K562 (cell line): ENCODE data around the gene ISYNA1. TPM values are rescaled to one million over a fixed set of nuclear protein-coding genes. Genes with fewer than 3 reads are reported as not detected.
A peak's percentile ranks its signal among the peaks of the same experiment; 100 is the strongest.

Source experiments
- ATF1 ChIP-seq, 2 experiments: fragments of 450-650 bp in 1 of 2; IDR thresholded peaks; 2 replicates each; pipeline ENCODE4 v1.6.1; 2016; ENCODE audit warnings: missing compliant biosample characterization in 1 of 2, missing genetic modification characterization in 1 of 2
- CHCHD3 ChIP-seq: fragments of 250-450 bp; sonication (Bioruptor Pico); IDR thresholded peaks from 2 replicates; pipeline ENCODE4 v2.1.2; 2022; ENCODE audit warnings: mild to moderate bottlenecking
- DACH1 ChIP-seq: fragments of 450-650 bp; IDR thresholded peaks from 2 replicates; pipeline ENCODE4 v1.6.1; 2018; ENCODE audit not compliant: partially characterized antibody
- FOXJ3 ChIP-seq: sonication (generic); formaldehyde crosslinking; IDR thresholded peaks from 2 replicates; pipeline ENCODE4 v1.4.0; 2020; ENCODE audit warnings: mild to moderate bottlenecking, missing genetic modification reagents
- HMG20B ChIP-seq: fragments of 250-450 bp; sonication (Bioruptor Pico); IDR thresholded peaks from 2 replicates; pipeline ENCODE4 v1.5.0; 2021; ENCODE audit warnings: mild to moderate bottlenecking
- KDM4B ChIP-seq, 2 experiments: fragments of 450-650 bp in 1 of 2; sonication (generic) in 1 of 2; IDR thresholded peaks; 2 replicates each; pipeline ENCODE4 v1.6.1; 2016 to 2017; ENCODE audit warnings: borderline replicate concordance in 2 of 2, antibody characterized with exemption in 1 of 2, low read depth in 1 of 2, mild to moderate bottlenecking in 1 of 2
- MXI1 ChIP-seq: IDR thresholded peaks from 2 replicates; pipeline ENCODE4 v1.6.1; 2011; ENCODE audit warnings: low read depth, mild to moderate bottlenecking, improper control_type of control experiment, low read length
- NFRKB ChIP-seq: fragments of 450-650 bp; IDR thresholded peaks from 2 replicates; pipeline ENCODE4 v1.6.1; 2016; ENCODE audit warnings: low read depth
- RBFOX2 ChIP-seq: fragments of 200-400 bp; formaldehyde crosslinking; IDR thresholded peaks from 2 replicates; pipeline ENCODE4 v1.6.1; 2017; ENCODE audit warnings: low read depth, mild to moderate bottlenecking, low read length, moderate library complexity
- RCOR1 ChIP-seq, 2 experiments: IDR thresholded peaks; 2 replicates each; pipeline ENCODE4 v1.6.1; 2012; ENCODE audit warnings: low read depth in 2 of 2, low read length in 2 of 2, borderline replicate concordance in 1 of 2, improper control_type of control experiment in 1 of 2
- SIRT6 ChIP-seq: IDR thresholded peaks from one replicate; pipeline ENCODE4 v1.6.1; 2012; ENCODE audit warnings: low read depth, mild to moderate bottlenecking, control low read depth, inconsistent platforms, low read length, moderate library complexity
- SNIP1 ChIP-seq: fragments of 450-650 bp; IDR thresholded peaks from 2 replicates; pipeline ENCODE4 v1.7.1; 2017; ENCODE audit warnings: low read depth, mild to moderate bottlenecking
- SPI1 ChIP-seq: IDR thresholded peaks from 2 replicates; pipeline ENCODE4 v1.6.1; 2011; ENCODE audit warnings: low read depth, low read length, control low read depth, borderline replicate concordance
- TEAD4 ChIP-seq, 2 experiments: sonication (generic) in 1 of 2; formaldehyde crosslinking in 1 of 2; IDR thresholded peaks; 2 replicates each; pipeline versions ENCODE4 v1.6.1 to v1.8.0; 2012 to 2022; ENCODE audit warnings: borderline replicate concordance in 1 of 2, inconsistent platforms in 1 of 2, low read length in 1 of 2, mild to moderate bottlenecking in 1 of 2, missing genetic modification reagents in 1 of 2
- TFAM ChIP-seq: fragments of 250-450 bp; sonication (Bioruptor Pico); conservative IDR thresholded peaks from 2 replicates; pipeline ENCODE4 v1.5.0; 2021; ENCODE audit warnings: mild to moderate bottlenecking, moderate library complexity
- TRIM28 ChIP-seq: fragments of 450-650 bp; IDR thresholded peaks from 2 replicates; pipeline ENCODE4 v1.6.1; 2017
- ZFX ChIP-seq: sonication (generic); formaldehyde crosslinking; IDR thresholded peaks from 2 replicates; pipeline ENCODE4 v1.8.0; 2022; ENCODE audit warnings: mild to moderate bottlenecking, missing genetic modification reagents, moderate library complexity
- ZNF124 ChIP-seq: sonication (generic); formaldehyde crosslinking; IDR thresholded peaks from 2 replicates; pipeline ENCODE4 v1.8.1; 2022; ENCODE audit warnings: missing genetic modification reagents
- polyA plus RNA-seq, 8 experiments: library from polyadenylated mRNA; depleted of rRNA in 4 of 8; stranded (reverse) in 5 of 8; unstranded in 3 of 8; fragments of >200 nt; fragmentation: Nextera tagmentation in 2 of 8; fragmentation: Illumina TruSeq in 1 of 8; extraction: Ambion mirVana in 2 of 8; extraction: Trizol in 1 of 8; gene quantifications; 2 replicates each; pipeline versions ENCODE4 v1.2.1 to v1.2.3, GENCODE V29; 2011 to 2014; ENCODE audit warnings: inconsistent platforms in 1 of 8, missing spikeins in 1 of 8
- total RNA-seq, 7 experiments: library from RNA; depleted of rRNA in 6 of 7; stranded (reverse); fragments of >200 nt in 6 of 7; fragmentation: Illumina TruSeq in 2 of 7; extraction: Trizol in 2 of 7; gene quantifications; 2 replicates each; pipeline versions ENCODE4 v1.2.1 to v1.2.3, GENCODE V29; 2011 to 2021; ENCODE audit warnings: low replicate concordance in 1 of 7
- TF ChIP-seq, protein P1 (sequence below): fragments of 450-650 bp; IDR thresholded peaks from 2 replicates; pipeline ENCODE4 v1.6.1; 2018; ENCODE audit warnings: mild to moderate bottlenecking, low read depth; ENCODE audit not compliant: partially characterized antibody
- TF ChIP-seq, protein P2 (sequence below), 2 experiments: fragments of 450-650 bp; IDR thresholded peaks; 2 replicates each; pipeline ENCODE4 v1.6.1; 2016
- TF ChIP-seq, protein P3 (sequence below): fragments of 250-450 bp; sonication (Bioruptor Pico); IDR thresholded peaks from 2 replicates; pipeline ENCODE4 v1.5.0; 2021
- TF ChIP-seq, protein P4 (sequence below), 3 experiments: fragments of 200-800 bp in 1 of 3; sonication (Bioruptor generic) in 1 of 3; sonication (generic) in 1 of 3; formaldehyde crosslinking in 1 of 3; IDR thresholded peaks; 2 replicates each; pipeline versions ENCODE4 v1.6.1 to v1.8.0; 2016 to 2022; ENCODE audit warnings: mild to moderate bottlenecking in 2 of 3, missing compliant biosample characterization in 2 of 3, missing genetic modification characterization in 2 of 3, missing genetic modification reagents in 1 of 3

The ISYNA1 gene
- total and polyA plus RNA-seq, 9 of the 15 experiments (the other 6 are each of a cell fraction or from before 2014, with no cell fraction given): 21.8 to 460 (median 93.2) TPM

DNA sequence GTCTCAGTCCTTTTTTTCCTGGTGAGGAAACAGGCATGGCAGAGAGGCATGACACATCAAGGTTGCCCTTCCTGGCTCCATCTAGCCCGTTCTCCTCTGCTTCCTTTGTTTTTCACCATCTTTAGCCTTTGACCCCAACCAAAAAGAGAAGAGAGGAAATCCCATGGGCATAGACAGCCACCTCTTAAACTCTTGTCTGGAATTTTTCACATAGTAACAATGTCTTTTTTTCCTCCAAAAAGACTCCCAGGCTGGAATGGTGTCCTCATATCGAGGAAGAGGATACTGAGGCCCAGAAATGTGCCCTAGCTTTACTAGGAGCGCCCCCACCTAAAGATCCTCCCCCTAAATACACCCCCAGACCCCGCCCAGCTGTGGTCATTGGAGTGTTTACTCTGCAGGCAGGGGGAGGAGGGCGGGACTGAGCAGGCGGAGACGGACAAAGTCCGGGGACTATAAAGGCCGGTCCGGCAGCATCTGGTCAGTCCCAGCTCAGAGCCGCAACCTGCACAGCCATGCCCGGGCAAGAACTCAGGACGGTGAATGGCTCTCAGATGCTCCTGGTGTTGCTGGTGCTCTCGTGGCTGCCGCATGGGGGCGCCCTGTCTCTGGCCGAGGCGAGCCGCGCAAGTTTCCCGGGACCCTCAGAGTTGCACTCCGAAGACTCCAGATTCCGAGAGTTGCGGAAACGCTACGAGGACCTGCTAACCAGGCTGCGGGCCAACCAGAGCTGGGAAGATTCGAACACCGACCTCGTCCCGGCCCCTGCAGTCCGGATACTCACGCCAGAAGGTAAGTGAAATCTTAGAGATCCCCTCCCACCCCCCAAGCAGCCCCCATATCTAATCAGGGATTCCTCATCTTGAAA, 52.0 kb downstream of the ISYNA1 start, which contains the start of gene GDF15 (continued):
- TF ChIP-seq FOXJ3 (no peak), TFAM (CRISPR knock-in tag) (no peak), RBFOX2 (peak; percentile 93), KDM4B (IDR thresholded peaks at IDR 0.05; ENCODE audit: borderline replicate concordance in 2 of 2, low read depth in 1 of 2) (peak in 1 of 2 experiments; percentile 96; a peak in 1 of 4 replicates), DACH1 (no peak), ZNF124 (CRISPR knock-in tag) (no peak), ATF1 (CRISPR knock-in tag; IDR thresholded peaks at IDR 0.05) (no peak; the same call in 1 of the 2 replicates), ATF1 (tag; IDR thresholded peaks at IDR 0.05) (peak; percentile 73), ZFX (CRISPR knock-in tag) (peak; percentile 54), TRIM28 (peak; percentile 51; the same call in 1 of the 2 replicates), SNIP1 (no peak), NFRKB (peak; percentile 24; the same call in 1 of the 2 replicates), RCOR1 (IDR thresholded peaks at IDR 0.05; ENCODE audit: borderline replicate concordance in 1 of 2, low read depth in 2 of 2, low read length in 2 of 2) (peak; percentile 18 to 96; a peak in 2 of 4 replicates), SPI1 (no peak), SIRT6 (no peak), TEAD4 (IDR thresholded peaks at IDR 0.05; ENCODE audit: low read length) (peak; percentile 63), TEAD4 (CRISPR knock-in tag; IDR thresholded peaks at IDR 0.05; ENCODE audit: borderline replicate concordance) (no peak), CHCHD3 (CRISPR knock-in tag) (0 out of 2 replicates have a peak, but pooled peaks have one; percentile 61), HMG20B (CRISPR knock-in tag) (no peak; the same call in 1 of the 2 replicates), MXI1 (no peak)
- TF ChIP-seq, protein P1, sequence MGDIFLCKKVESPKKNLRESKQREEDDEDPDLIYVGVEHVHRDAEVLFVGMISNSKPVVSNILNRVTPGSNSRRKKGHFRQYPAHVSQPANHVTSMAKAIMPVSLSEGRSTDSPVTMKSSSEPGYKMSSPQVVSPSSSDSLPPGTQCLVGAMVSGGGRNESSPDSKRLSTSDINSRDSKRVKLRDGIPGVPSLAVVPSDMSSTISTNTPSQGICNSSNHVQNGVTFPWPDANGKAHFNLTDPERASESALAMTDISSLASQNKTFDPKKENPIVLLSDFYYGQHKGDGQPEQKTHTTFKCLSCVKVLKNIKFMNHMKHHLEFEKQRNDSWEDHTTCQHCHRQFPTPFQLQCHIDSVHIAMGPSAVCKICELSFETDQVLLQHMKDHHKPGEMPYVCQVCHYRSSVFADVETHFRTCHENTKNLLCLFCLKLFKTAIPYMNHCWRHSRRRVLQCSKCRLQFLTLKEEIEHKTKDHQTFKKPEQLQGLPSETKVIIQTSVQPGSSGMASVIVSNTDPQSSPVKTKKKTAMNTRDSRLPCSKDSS: no peak
- TF ChIP-seq, protein P2, sequence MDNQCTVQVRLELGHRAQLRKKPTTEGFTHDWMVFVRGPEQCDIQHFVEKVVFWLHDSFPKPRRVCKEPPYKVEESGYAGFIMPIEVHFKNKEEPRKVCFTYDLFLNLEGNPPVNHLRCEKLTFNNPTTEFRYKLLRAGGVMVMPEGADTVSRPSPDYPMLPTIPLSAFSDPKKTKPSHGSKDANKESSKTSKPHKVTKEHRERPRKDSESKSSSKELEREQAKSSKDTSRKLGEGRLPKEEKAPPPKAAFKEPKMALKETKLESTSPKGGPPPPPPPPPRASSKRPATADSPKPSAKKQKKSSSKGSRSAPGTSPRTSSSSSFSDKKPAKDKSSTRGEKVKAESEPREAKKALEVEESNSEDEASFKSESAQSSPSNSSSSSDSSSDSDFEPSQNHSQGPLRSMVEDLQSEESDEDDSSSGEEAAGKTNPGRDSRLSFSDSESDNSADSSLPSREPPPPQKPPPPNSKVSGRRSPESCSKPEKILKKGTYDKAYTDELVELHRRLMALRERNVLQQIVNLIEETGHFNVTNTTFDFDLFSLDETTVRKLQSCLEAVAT (IDR thresholded peaks at IDR 0.05): peak; percentile 96
- TF ChIP-seq, protein P3, sequence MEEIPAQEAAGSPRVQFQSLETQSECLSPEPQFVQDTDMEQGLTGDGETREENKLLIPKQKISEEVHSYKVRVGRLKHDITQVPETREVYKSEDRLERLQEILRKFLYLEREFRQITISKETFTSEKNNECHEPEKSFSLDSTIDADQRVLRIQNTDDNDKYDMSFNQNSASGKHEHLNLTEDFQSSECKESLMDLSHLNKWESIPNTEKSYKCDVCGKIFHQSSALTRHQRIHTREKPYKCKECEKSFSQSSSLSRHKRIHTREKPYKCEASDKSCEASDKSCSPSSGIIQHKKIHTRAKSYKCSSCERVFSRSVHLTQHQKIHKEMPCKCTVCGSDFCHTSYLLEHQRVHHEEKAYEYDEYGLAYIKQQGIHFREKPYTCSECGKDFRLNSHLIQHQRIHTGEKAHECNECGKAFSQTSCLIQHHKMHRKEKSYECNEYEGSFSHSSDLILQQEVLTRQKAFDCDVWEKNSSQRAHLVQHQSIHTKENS (CRISPR knock-in tag): no peak
- TF ChIP-seq, protein P4, sequence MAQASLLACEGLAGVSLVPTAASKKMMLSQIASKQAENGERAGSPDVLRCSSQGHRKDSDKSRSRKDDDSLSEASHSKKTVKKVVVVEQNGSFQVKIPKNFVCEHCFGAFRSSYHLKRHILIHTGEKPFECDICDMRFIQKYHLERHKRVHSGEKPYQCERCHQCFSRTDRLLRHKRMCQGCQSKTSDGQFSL (CRISPR knock-in tag; IDR thresholded peaks at IDR 0.05): peak; percentile 34; the same call in 1 of the 2 replicates
- TF ChIP-seq, protein P4 (tag; IDR thresholded peaks at IDR 0.05): peak in 1 of 2 experiments; percentile 56; a peak in 2 of 4 replicates
